H1 (cell line): Measurements from ENCODE around the gene AVP. TPM values are rescaled to one million over a fixed set of nuclear protein-coding genes. Genes with fewer than 3 reads are reported as not detected.

Experiments
- CTCF ChIA-PET: fragments of 300-600 bp; sonication (Branson Sonifier 250); formaldehyde crosslinking; loops from one replicate; lab custom pipeline; 2021; ENCODE audit not compliant: partially characterized antibody; lab: Charles Lee
- POLR2A ChIA-PET: fragments of 300-600 bp; sonication (Branson Sonifier 250); formaldehyde crosslinking; loops from one replicate; lab custom pipeline; 2021; ENCODE audit warnings: inconsistent platforms; ENCODE audit not compliant: partially characterized antibody; lab: Charles Lee
- DNase-seq, 2 experiments: peaks; one replicate each; pipeline versions ENCODE4 v3.0.0 to v3.0.0-alpha.2; 2010 to 2022; ENCODE audit warnings: low spot score in 2 of 2, low read depth in 1 of 2, mixed read lengths in 1 of 2
- FAIRE-seq: peaks from 2 replicates; lab custom pipeline; 2011; peaks lifted over from hg19 to GRCh38; lab: Jason Lieb, UNC
- H2AFZ ChIP-seq: 2 replicates; pipeline ENCODE4 v1.8.1; 2012; ENCODE audit warnings: low read length, inconsistent platforms
- H2AK5ac ChIP-seq: 2 replicates; pipeline ENCODE4 v1.6.1; 2013; ENCODE audit warnings: low read depth, low read length
- H2BK120ac ChIP-seq: replicated peaks from 2 replicates; pipeline ENCODE3; 2013; ENCODE audit warnings: low read depth, low read length, inconsistent platforms
- H2BK12ac ChIP-seq: 2 replicates; pipeline ENCODE4 v1.6.1; 2013; ENCODE audit warnings: low read depth, low read length
- H2BK15ac ChIP-seq: 2 replicates; pipeline ENCODE4 v1.6.1; 2013; ENCODE audit warnings: low read length
- H2BK20ac ChIP-seq: 2 replicates; pipeline ENCODE4 v1.6.1; 2013; ENCODE audit warnings: low read length
- H2BK5ac ChIP-seq: 2 replicates; pipeline ENCODE4 v1.6.1; 2013; ENCODE audit warnings: low read depth, low read length
- H3K14ac ChIP-seq: 2 replicates; pipeline ENCODE4 v1.6.1; 2013; ENCODE audit warnings: inconsistent platforms; ENCODE audit not compliant: insufficient read length
- H3K18ac ChIP-seq: 2 replicates; pipeline ENCODE4 v1.6.1; 2013; ENCODE audit warnings: low read length; ENCODE audit errors: extremely low read depth
- H3K23ac ChIP-seq: 2 replicates; pipeline ENCODE4 v1.6.1; 2013; ENCODE audit warnings: inconsistent platforms; ENCODE audit not compliant: insufficient read length
- H3K23me2 ChIP-seq: 2 replicates; pipeline ENCODE4 v1.6.1; 2013; ENCODE audit warnings: low read depth, low read length
- H3K27ac ChIP-seq: 2 replicates; pipeline ENCODE4 v1.6.1; 2011; ENCODE audit warnings: low read depth, low read length, inconsistent platforms
- H3K27me3 ChIP-seq, 4 experiments: replicated peaks in 1 of 4; 1 replicate in 1 of 4; 2 replicates in 3 of 4; pipeline versions ENCODE4 v1.6.1 to v1.8.1; 2011 to 2013; ENCODE audit warnings: low read length in 3 of 4, mild to moderate bottlenecking in 3 of 4, inconsistent platforms in 2 of 4, mixed read lengths in 2 of 4, moderate library complexity in 1 of 4; ENCODE audit not compliant: control insufficient read depth in 3 of 4, insufficient read depth in 3 of 4; ENCODE audit errors: extremely low read depth in 1 of 4
- H3K36me3 ChIP-seq, 4 experiments: 2 replicates each; pipeline versions ENCODE4 v1.6.1 to v1.8.1; 2011 to 2013; ENCODE audit warnings: mild to moderate bottlenecking in 4 of 4, low read length in 3 of 4, moderate library complexity in 2 of 4, control low read depth in 1 of 4, inconsistent platforms in 1 of 4; ENCODE audit not compliant: insufficient read depth in 4 of 4, control insufficient read depth in 2 of 4
- H3K4ac ChIP-seq: replicated peaks from 2 replicates; pipeline ENCODE3; 2013; ENCODE audit warnings: low read length, low read depth, mixed read lengths, inconsistent platforms; ENCODE audit not compliant: insufficient read length
- H3K4me1 ChIP-seq, 4 experiments: replicated peaks in 1 of 4; 1 replicate in 1 of 4; 2 replicates in 3 of 4; pipeline versions ENCODE4 v1.6.1 to v1.8.1; 2011 to 2013; ENCODE audit warnings: low read length in 3 of 4, inconsistent platforms in 2 of 4, mixed read lengths in 1 of 4; ENCODE audit not compliant: insufficient read depth in 4 of 4, control insufficient read depth in 3 of 4
- H3K4me2 ChIP-seq, 2 experiments: 2 replicates each; pipeline versions ENCODE4 v1.6.1 to v1.8.1; 2011 to 2013; ENCODE audit warnings: low read depth in 2 of 2, low read length in 2 of 2, control low read depth in 1 of 2, inconsistent platforms in 1 of 2, mild to moderate bottlenecking in 1 of 2; ENCODE audit not compliant: insufficient read depth in 1 of 2
- H3K4me3 ChIP-seq, 4 experiments: fragments of 200-600, 300-600 bp in 1 of 4; sonication (generic), shearing (Covaris generic), sonication (Bioruptor Twin) in 1 of 4; 2 replicates each; pipeline versions ENCODE4 v1.5.1 to v1.8.1; 2011 to 2016; ENCODE audit warnings: low read length in 4 of 4, low read depth in 3 of 4, control low read depth in 2 of 4, inconsistent platforms in 2 of 4, mild to moderate bottlenecking in 2 of 4, mixed read lengths in 1 of 4, moderate library complexity in 1 of 4; ENCODE audit not compliant: insufficient read depth in 2 of 4; ENCODE audit errors: extremely low read depth in 1 of 4
- H3K56ac ChIP-seq: replicated peaks from 2 replicates; pipeline ENCODE3; 2013; ENCODE audit warnings: low read depth, mild to moderate bottlenecking, mixed read lengths, low read length, inconsistent platforms; ENCODE audit not compliant: insufficient read length
- H3K79me1 ChIP-seq: 2 replicates; pipeline ENCODE4 v1.6.1; 2013; ENCODE audit warnings: low read depth, low read length, control low read depth
- H3K79me2 ChIP-seq, 2 experiments: 2 replicates each; pipeline versions ENCODE4 v1.6.1 to v1.8.1; 2012 to 2013; ENCODE audit warnings: low read length in 2 of 2, mild to moderate bottlenecking in 2 of 2, inconsistent platforms in 1 of 2; ENCODE audit not compliant: insufficient read depth in 2 of 2, control insufficient read depth in 1 of 2
- H3K9ac ChIP-seq, 4 experiments: replicated peaks in 1 of 4; 1 replicate in 1 of 4; 2 replicates in 3 of 4; pipeline versions ENCODE4 v1.6.1 to v1.8.1; 2011 to 2013; ENCODE audit warnings: low read depth in 3 of 4, low read length in 3 of 4, control low read depth in 2 of 4, mild to moderate bottlenecking in 2 of 4, moderate library complexity in 2 of 4, inconsistent platforms in 1 of 4; ENCODE audit errors: extremely low read depth in 1 of 4
- H3K9me3 ChIP-seq, 2 experiments: 2 replicates each; pipeline versions ENCODE4 v1.6.1 to v1.8.1; 2012 to 2013; ENCODE audit warnings: mild to moderate bottlenecking in 2 of 2, moderate library complexity in 2 of 2, control low read depth in 1 of 2, inconsistent platforms in 1 of 2, low read depth in 1 of 2, low read length in 1 of 2, mixed read lengths in 1 of 2; ENCODE audit not compliant: insufficient read depth in 2 of 2
- H4K20me1 ChIP-seq, 2 experiments: replicated peaks in 1 of 2; 2 replicates each; pipeline versions ENCODE3 to v1.8.1; 2011 to 2013; ENCODE audit warnings: inconsistent platforms in 2 of 2, low read length in 2 of 2, mild to moderate bottlenecking in 1 of 2; ENCODE audit not compliant: insufficient read depth in 2 of 2, control insufficient read depth in 1 of 2
- H4K5ac ChIP-seq: 2 replicates; pipeline ENCODE4 v1.6.1; 2013; ENCODE audit warnings: low read length, low read depth, mixed read lengths, inconsistent platforms; ENCODE audit not compliant: insufficient read length
- H4K8ac ChIP-seq: 2 replicates; pipeline ENCODE4 v1.8.0; 2013; ENCODE audit warnings: mild to moderate bottlenecking, moderate library complexity, low read length, inconsistent platforms; ENCODE audit not compliant: insufficient read depth; ENCODE audit errors: extremely low read depth
- H4K91ac ChIP-seq: replicated peaks from 2 replicates; pipeline ENCODE3; 2013; ENCODE audit warnings: low read length, mixed read lengths, inconsistent platforms; ENCODE audit not compliant: insufficient read length
- CBX8 ChIP-seq: fragments of 300-800, 300-1000 bp; sonication (generic); IDR thresholded peaks from 2 replicates; pipeline ENCODE4 v1.7.1; 2016; ENCODE audit warnings: low read depth, low read length, borderline replicate concordance
- CHD1 ChIP-seq: IDR thresholded peaks from 2 replicates; pipeline ENCODE4 v1.6.1; 2012; ENCODE audit warnings: low read depth, low read length, improper control_type of control experiment
- CTBP2 ChIP-seq: IDR thresholded peaks from 2 replicates; pipeline ENCODE4 v1.7.0; 2011; ENCODE audit warnings: borderline replicate concordance, mild to moderate bottlenecking, moderate library complexity, mixed read lengths, low read length; ENCODE audit not compliant: insufficient read depth, insufficient read length
- E2F6 ChIP-seq: IDR thresholded peaks from 2 replicates; pipeline ENCODE4 v1.6.1; 2012; ENCODE audit warnings: inconsistent platforms
- RAD21 ChIP-seq, 2 experiments: IDR thresholded peaks in 1 of 2; conservative IDR thresholded peaks in 1 of 2; 2 replicates each; pipeline ENCODE4 v1.6.1; 2011; ENCODE audit warnings: low read depth in 2 of 2, low read length in 2 of 2, improper control_type of control experiment in 1 of 2, inconsistent platforms in 1 of 2, mild to moderate bottlenecking in 1 of 2, moderate library complexity in 1 of 2
- RBBP5 ChIP-seq: IDR thresholded peaks from 2 replicates; pipeline ENCODE4 v1.7.1; 2012; ENCODE audit warnings: low read depth, mild to moderate bottlenecking, inconsistent platforms, low read length, moderate library complexity, borderline replicate concordance
- RXRA ChIP-seq: IDR thresholded peaks from 2 replicates; pipeline ENCODE4 v1.6.1; 2011; ENCODE audit warnings: low read depth, mild to moderate bottlenecking, low read length, moderate library complexity; ENCODE audit not compliant: insufficient read depth
- SIN3A ChIP-seq, 2 experiments: IDR thresholded peaks in 1 of 2; conservative IDR thresholded peaks in 1 of 2; 2 replicates each; pipeline ENCODE4 v1.6.1; 2011 to 2012; ENCODE audit warnings: low read length in 2 of 2, improper control_type of control experiment in 1 of 2, low read depth in 1 of 2, mild to moderate bottlenecking in 1 of 2
- SIX5 ChIP-seq: IDR thresholded peaks from 2 replicates; pipeline ENCODE4 v1.6.1; 2011; ENCODE audit warnings: mild to moderate bottlenecking, low read depth, low read length
- TAF1 ChIP-seq: IDR thresholded peaks from 2 replicates; pipeline ENCODE4 v1.6.1; 2011; ENCODE audit warnings: mild to moderate bottlenecking, low read depth, low read length
- TAF7 ChIP-seq: optimal IDR thresholded peaks from 2 replicates; pipeline ENCODE3; 2011; ENCODE audit warnings: low read depth, mild to moderate bottlenecking, inconsistent platforms, low read length, moderate library complexity, borderline replicate concordance
- TBP ChIP-seq: IDR thresholded peaks from 2 replicates; pipeline ENCODE4 v1.6.1; 2011; ENCODE audit warnings: low read depth, low read length, improper control_type of control experiment
- YY1 ChIP-seq: IDR thresholded peaks from 2 replicates; pipeline ENCODE4 v1.6.1; 2011; ENCODE audit warnings: low read depth, mild to moderate bottlenecking, low read length
- WGBS, 2 experiments: shearing (Covaris generic) in 1 of 2; methylation state at CpG; one replicate each; pipeline versions ENCODE4 v1.1.6 to v1.1.7; 2013 to 2015; ENCODE audit warnings: low lambda C conversion rate in 2 of 2, mixed read lengths in 2 of 2, inconsistent platforms in 1 of 2, low coverage in 1 of 2, missing lambda C conversion rate in 1 of 2; ENCODE audit not compliant: insufficient replicate concordance in 2 of 2, insufficient coverage in 1 of 2, insufficient read length in 1 of 2; ENCODE audit errors: extremely low coverage in 1 of 2, missing lambda C conversion rate in 1 of 2; 5-methylcytosine and 5-hydroxymethylcytosine counted together
- polyA plus RNA-seq, 7 experiments: library from polyadenylated mRNA; depleted of rRNA in 3 of 7; stranded (reverse) in 5 of 7; unstranded in 2 of 7; fragments of >200 nt in 5 of 7; fragments of 200-250 nt in 2 of 7; gene quantifications; 1 replicate in 5 of 7; 2 replicates in 1 of 7; 4 replicates in 1 of 7; pipeline versions ENCODE4 v1.2.1 to v1.2.3, GENCODE V29; 2011 to 2013; ENCODE audit warnings: missing spikeins in 2 of 7, mixed read lengths in 2 of 7
- total RNA-seq: library from RNA; stranded (reverse); fragmentation: NEBNext Ultra II Directional; extraction: Animal tissue kit (Norgen Biotek cat#: 25700); gene quantifications from 2 replicates; pipeline ENCODE4 v1.2.1, GENCODE V29; 2021

Gene AVP
- total and polyA plus RNA-seq, 2 of the 8 experiments (the other 6 are each of a cell fraction or from before 2014, with no cell fraction given): 0.18 TPM; not detected in 1

- H3K56ac ChIP-seq: no peak overlapping the region
- no peak overlapping the region for H2BK120ac ChIP-seq
- POLR2A ChIA-PET: interaction anchor here (0.8 to 1.9 kb wide), 2 partner anchors 8 to 13 kb away, joined by 3 to 6 read pairs; no protein-coding TSS in a partner anchor
- DNase-seq (no peak), FAIRE-seq (no peak)
- H2BK5ac ChIP-seq: no peak overlapping the region; the same call in 1 of the 2 replicates
- peaks cover under 1% of the 10 kb centered on the region for H3K23me2 ChIP-seq
- no peak overlapping the region for H2AK5ac ChIP-seq
- H3K4me1 ChIP-seq: peaks cover 2 to 12% (median 5%) of the 10 kb centered on the region in 4 experiments; a peak in 6 of 7 replicates
- peaks cover 2 to 4% of the 10 kb centered on the region in 2 experiments for H4K20me1 ChIP-seq
- no peak overlapping the region for H2AFZ ChIP-seq
- peaks cover 24 to 41% (median 31%) of the 10 kb centered on the region in 4 experiments for H3K36me3 ChIP-seq
- H4K5ac ChIP-seq: no peak overlapping the region
- WGBS, 2 experiments: 93% methylated on average over 8 of the region's 8 CpGs; no CpG with 5 or more reads in 1 of the 2 experiments
- H3K27ac ChIP-seq: no peak overlapping the region
- no peaks in the 10 kb centered on the region for H3K9me3 ChIP-seq
- H3K79me2 ChIP-seq: no peaks in the 10 kb centered on the region
- H2BK15ac ChIP-seq: no peak overlapping the region
- no peak overlapping the region for H3K14ac ChIP-seq
- H4K8ac ChIP-seq: no peak overlapping the region
- no peak overlapping the region for H3K23ac ChIP-seq
- CTCF ChIA-PET: no interaction called here
- no peak overlapping the region for H3K4me3 ChIP-seq
- H3K4me2 ChIP-seq: no peak overlapping the region
- H3K9ac ChIP-seq: no peak overlapping the region
- H2BK20ac ChIP-seq: no peak overlapping the region
- H3K27me3 ChIP-seq: no peaks in the 10 kb centered on the region
- H3K4ac ChIP-seq: no peak overlapping the region
- H3K79me1 ChIP-seq: no peaks in the 10 kb centered on the region
- H2BK12ac ChIP-seq: no peak overlapping the region
- H3K18ac ChIP-seq: no peak overlapping the region
- no peak overlapping the region for H4K91ac ChIP-seq
- TF ChIP-seq RBBP5 (no peak), E2F6 (no peak), RXRA (no peak), RAD21 (IDR thresholded peaks at IDR 0.05 in 1 of 2, conservative IDR thresholded peaks at IDR 0.05 in 1 of 2; ENCODE audit: low read depth in 2 of 2, low read length in 2 of 2) (no peak), YY1 (no peak), CTBP2 (no peak), SIN3A (conservative IDR thresholded peaks at IDR 0.05 in 1 of 2, IDR thresholded peaks at IDR 0.05 in 1 of 2; ENCODE audit: low read depth in 1 of 2, low read length in 2 of 2) (no peak), CHD1 (no peak), TAF1 (no peak), SIX5 (no peak), CBX8 (no peak), TBP (no peak), TAF7 (no peak)
These were observed 44.4 kb downstream of the AVP start for GRCh38 chr20:3040086-3040485.
